Smooth muscle cell (in vitro differentiated cells): ENCODE data around the gene AGFG1. TPM values are rescaled to one million over a fixed set of nuclear protein-coding genes. Genes with fewer than 3 reads are reported as not detected.
"Not testable (repeated sequence)": the region's sequence is repeated elsewhere in the genome, so short reads cannot be mapped to it uniquely, and the experiment has no call there.

Source experiments
- DNase-seq: peaks from one replicate; lab custom pipeline; 2025; ENCODE audit not compliant: unreplicated experiment; lab: John Stamatoyannopoulos, UW
- H2AFZ ChIP-seq: fragments of 200-600 bp; sonication (generic); 2 replicates; pipeline ENCODE4 v1.6.0; 2016; ENCODE audit warnings: antibody characterized with exemption, low read depth, mild to moderate bottlenecking
- H3F3A ChIP-seq: fragments of 200-600 bp; sonication (generic); 2 replicates; pipeline ENCODE4 v1.6.0; 2017; ENCODE audit warnings: antibody characterized with exemption, low read depth
- H3K27ac ChIP-seq: fragments of 200-600 bp; sonication (generic); 2 replicates; pipeline ENCODE4 v1.5.1; 2016; ENCODE audit warnings: low read depth, mild to moderate bottlenecking
- H3K27me3 ChIP-seq: fragments of 200-600 bp; sonication (generic); 2 replicates; pipeline ENCODE4 v1.6.1; 2016; ENCODE audit warnings: low read depth, mild to moderate bottlenecking
- H3K36me3 ChIP-seq: fragments of 200-600 bp; sonication (generic); 2 replicates; pipeline ENCODE4 v1.5.1; 2016; ENCODE audit warnings: low read depth
- H3K4me1 ChIP-seq: fragments of 200-600 bp; sonication (generic); 2 replicates; pipeline ENCODE4 v1.5.1; 2016; ENCODE audit warnings: low read depth
- H3K4me2 ChIP-seq: fragments of 200-600 bp; sonication (generic); 2 replicates; pipeline ENCODE4 v1.6.0; 2016; ENCODE audit warnings: mild to moderate bottlenecking
- H3K4me3 ChIP-seq: fragments of 200-600 bp; sonication (generic); 2 replicates; pipeline ENCODE4 v1.5.1; 2016; ENCODE audit warnings: mild to moderate bottlenecking
- H3K79me2 ChIP-seq: fragments of 200-600 bp; sonication (generic); 2 replicates; pipeline ENCODE4 v1.6.0; 2016; ENCODE audit warnings: low read depth, mild to moderate bottlenecking
- H3K9ac ChIP-seq: fragments of 200-600 bp; sonication (generic); 2 replicates; pipeline ENCODE4 v1.6.0; 2016; ENCODE audit warnings: low read depth
- H3K9me3 ChIP-seq: fragments of 200-600 bp; sonication (generic); replicated peaks from 2 replicates; pipeline ENCODE4 v1.5.1; 2016; ENCODE audit warnings: low read depth
- H4K20me1 ChIP-seq: fragments of 200-600 bp; sonication (generic); 2 replicates; pipeline ENCODE4 v1.6.0; 2016; ENCODE audit warnings: low read depth
- WGBS: methylation state at CpG from one replicate; pipeline ENCODE4 v1.1.7; 2016; ENCODE audit warnings: low lambda C conversion rate; 5-methylcytosine and 5-hydroxymethylcytosine counted together
- polyA plus RNA-seq: library from polyadenylated mRNA; unstranded; fragments of >200 nt; fragmentation: Nextera tagmentation; extraction: Ambion mirVana; gene quantifications from 2 replicates; pipeline ENCODE4 v1.2.1, GENCODE V29; 2016
- total RNA-seq: library from RNA; depleted of rRNA; stranded (reverse); fragments of >200 nt; gene quantifications from 2 replicates; pipeline ENCODE4 v1.2.3, GENCODE V29; 2014
- TF ChIP-seq, protein P1 (sequence below): fragments of 200-600 bp; sonication (generic); IDR thresholded peaks from 2 replicates; pipeline ENCODE4 v1.5.1; 2017; ENCODE audit warnings: borderline replicate concordance, mild to moderate bottlenecking, antibody characterized with exemption; ENCODE audit not compliant: insufficient read depth, poor library complexity, severe bottlenecking

Gene AGFG1
- total and polyA plus RNA-seq, 2 experiments from 2014 or later = 60.5 to 127 TPM

DNA sequence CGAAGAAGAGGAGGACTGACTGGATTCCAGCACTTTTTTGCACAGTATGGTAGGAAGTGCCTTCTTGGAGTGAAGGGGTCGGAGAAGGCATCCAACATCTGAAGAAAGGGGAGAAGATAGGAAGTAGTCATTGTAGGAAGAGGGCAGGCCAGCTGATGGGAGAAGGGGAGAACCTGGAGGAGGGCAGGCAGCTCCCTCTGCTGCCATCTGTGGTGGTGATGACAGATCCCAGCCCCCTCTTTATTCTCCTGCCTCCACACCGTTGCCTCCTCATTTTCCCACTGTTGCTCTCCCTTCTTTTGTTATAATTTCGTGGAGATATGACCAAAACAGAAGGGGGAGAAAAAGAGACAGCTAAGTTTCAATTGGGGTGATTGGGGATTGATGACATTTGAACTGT, 123.8 kb downstream of the AGFG1 start:
- Histone ChIP-seq H3K4me1 (no peaks in the 10 kb centered on the region), H3K27me3 (no peaks in the 10 kb centered on the region), H3K9ac (no peak overlapping the region), H3K27ac (no peak overlapping the region), H3F3A (no peaks in the 10 kb centered on the region), H3K4me2 (no peak overlapping the region), H2AFZ (no peak overlapping the region), H3K36me3 (no peaks in the 10 kb centered on the region), H4K20me1 (no peaks in the 10 kb centered on the region), H3K4me3 (no peak overlapping the region), H3K79me2 (no peaks in the 10 kb centered on the region), H3K9me3 (no peaks in the 10 kb centered on the region)
- no peak for DNase-seq
- WGBS = 81% methylated on average over 4 of the region's 4 CpGs
- TF ChIP-seq, protein P1, sequence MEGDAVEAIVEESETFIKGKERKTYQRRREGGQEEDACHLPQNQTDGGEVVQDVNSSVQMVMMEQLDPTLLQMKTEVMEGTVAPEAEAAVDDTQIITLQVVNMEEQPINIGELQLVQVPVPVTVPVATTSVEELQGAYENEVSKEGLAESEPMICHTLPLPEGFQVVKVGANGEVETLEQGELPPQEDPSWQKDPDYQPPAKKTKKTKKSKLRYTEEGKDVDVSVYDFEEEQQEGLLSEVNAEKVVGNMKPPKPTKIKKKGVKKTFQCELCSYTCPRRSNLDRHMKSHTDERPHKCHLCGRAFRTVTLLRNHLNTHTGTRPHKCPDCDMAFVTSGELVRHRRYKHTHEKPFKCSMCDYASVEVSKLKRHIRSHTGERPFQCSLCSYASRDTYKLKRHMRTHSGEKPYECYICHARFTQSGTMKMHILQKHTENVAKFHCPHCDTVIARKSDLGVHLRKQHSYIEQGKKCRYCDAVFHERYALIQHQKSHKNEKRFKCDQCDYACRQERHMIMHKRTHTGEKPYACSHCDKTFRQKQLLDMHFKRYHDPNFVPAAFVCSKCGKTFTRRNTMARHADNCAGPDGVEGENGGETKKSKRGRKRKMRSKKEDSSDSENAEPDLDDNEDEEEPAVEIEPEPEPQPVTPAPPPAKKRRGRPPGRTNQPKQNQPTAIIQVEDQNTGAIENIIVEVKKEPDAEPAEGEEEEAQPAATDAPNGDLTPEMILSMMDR = no peak

DNA sequence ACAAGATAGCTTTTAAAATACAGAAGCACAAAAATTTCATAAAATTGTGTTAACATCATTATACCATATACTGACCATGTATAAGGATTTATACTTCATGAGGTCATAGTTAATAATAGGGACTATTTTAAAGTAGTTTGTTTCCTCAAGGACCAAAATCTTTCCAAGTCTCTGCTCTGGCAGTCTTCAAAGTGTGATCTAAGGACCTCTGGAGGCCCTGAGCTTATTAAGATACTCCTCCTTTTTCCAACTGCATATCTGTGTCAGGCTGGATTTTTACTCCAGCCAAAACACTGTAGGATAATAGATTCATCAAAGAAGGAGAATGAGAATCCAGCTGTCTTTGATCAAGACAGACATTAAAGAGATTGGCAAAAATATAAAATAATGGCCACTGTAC, 125.1 kb downstream of the AGFG1 start:
- Histone ChIP-seq H3K36me3 (no peaks in the 10 kb centered on the region), H3K27ac (no peak overlapping the region), H3K4me2 (no peak overlapping the region), H3F3A (no peaks in the 10 kb centered on the region), H3K4me3 (no peak overlapping the region), H2AFZ (no peak overlapping the region), H3K4me1 (no peaks in the 10 kb centered on the region), H3K79me2 (no peaks in the 10 kb centered on the region), H3K9me3 (no peaks in the 10 kb centered on the region), H3K27me3 (no peaks in the 10 kb centered on the region), H3K9ac (no peak overlapping the region), H4K20me1 (no peaks in the 10 kb centered on the region)
- TF ChIP-seq, protein P1 = no peak
- no peak for DNase-seq

DNA sequence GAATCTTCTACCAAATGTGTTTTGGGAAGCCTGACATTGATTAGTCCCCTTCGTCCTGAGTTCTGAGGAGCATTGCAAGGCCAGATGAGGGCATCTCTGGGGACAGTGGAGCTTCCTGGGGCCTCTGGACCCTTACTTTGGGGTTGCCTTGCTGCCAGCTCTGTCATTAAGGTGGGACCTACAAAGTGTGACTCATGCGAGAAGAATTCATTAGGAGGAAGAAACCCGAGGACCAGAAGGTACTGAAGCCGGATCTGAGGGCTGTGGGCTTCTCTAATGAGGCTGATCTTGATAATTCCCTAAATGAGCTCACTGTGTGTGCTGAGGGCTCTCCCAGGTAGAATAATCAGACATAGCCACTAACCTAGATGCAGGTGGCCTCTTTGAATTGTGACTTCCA, 126.0 kb downstream of the AGFG1 start:
- H4K20me1 ChIP-seq = no peaks in the 10 kb centered on the region
- H3K27ac ChIP-seq = no peak overlapping the region
- TF ChIP-seq, protein P1 = no peak
- H3K79me2 ChIP-seq = no peaks in the 10 kb centered on the region
- H3F3A ChIP-seq = no peaks in the 10 kb centered on the region
- H3K4me2 ChIP-seq = no peak overlapping the region
- H3K27me3 ChIP-seq = no peaks in the 10 kb centered on the region
- H3K9me3 ChIP-seq = no peaks in the 10 kb centered on the region
- no peak overlapping the region for H2AFZ ChIP-seq
- no peak overlapping the region for H3K9ac ChIP-seq
- H3K4me3 ChIP-seq = no peak overlapping the region
- 49% methylated on average over 4 of the region's 4 CpGs for WGBS
- H3K4me1 ChIP-seq = no peaks in the 10 kb centered on the region
- H3K36me3 ChIP-seq = no peaks in the 10 kb centered on the region
- DNase-seq = no peak

DNA sequence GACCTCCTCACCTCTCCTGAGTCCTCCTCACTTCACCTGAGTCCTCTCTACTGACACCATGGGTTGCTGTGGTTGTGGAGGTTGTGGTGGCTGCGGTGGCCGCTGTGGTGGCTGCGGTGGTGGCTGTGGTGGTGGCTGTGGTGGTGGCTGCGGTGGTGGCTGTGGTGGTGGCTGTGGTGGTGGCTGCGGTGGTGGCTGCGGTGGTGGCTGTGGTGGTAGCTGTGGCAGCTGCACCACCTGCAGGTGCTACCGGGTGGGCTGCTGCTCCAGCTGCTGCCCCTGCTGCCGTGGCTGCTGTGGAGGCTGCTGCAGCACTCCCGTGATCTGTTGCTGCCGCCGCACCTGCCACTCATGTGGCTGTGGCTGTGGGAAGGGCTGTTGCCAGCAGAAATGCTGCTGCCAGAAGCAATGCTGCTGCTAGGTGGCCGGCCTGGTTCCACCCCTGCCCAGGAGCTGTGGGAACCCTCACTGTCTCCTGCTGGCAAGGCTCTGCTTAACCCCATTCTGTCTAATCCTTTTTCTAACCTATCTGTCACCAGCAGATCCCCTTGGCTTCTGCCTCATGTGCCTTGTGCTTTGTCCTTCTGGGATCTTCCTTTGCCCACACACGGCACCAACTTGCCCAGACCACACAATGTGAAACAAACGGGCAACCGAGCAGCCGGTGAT, 127.0 kb downstream of the AGFG1 start, which contains the start of gene SCYGR2:
SCYGR2 (plus strand) TSS at position 59 of the 669 bp plus-strand sequence; CDS start at position 59, 0 bp downstream.
- not testable (repeated sequence) for H3K4me2 ChIP-seq

More for the DNA sequence above, 127.0 kb downstream of the AGFG1 start, which contains the start of gene SCYGR2:
- H3K36me3 ChIP-seq, H3K4me1 ChIP-seq, H3F3A ChIP-seq, H3K79me2 ChIP-seq, H3K4me3 ChIP-seq, H3K27ac ChIP-seq, H3K27me3 ChIP-seq, H3K9ac ChIP-seq, H4K20me1 ChIP-seq, H3K9me3 ChIP-seq, DNase-seq, H2AFZ ChIP-seq: not testable (repeated sequence)
- 91% methylated on average over 16 of the region's 16 CpGs for WGBS
